ENCODE results near the gene NAA60.

NAA60 gene

DNA sequence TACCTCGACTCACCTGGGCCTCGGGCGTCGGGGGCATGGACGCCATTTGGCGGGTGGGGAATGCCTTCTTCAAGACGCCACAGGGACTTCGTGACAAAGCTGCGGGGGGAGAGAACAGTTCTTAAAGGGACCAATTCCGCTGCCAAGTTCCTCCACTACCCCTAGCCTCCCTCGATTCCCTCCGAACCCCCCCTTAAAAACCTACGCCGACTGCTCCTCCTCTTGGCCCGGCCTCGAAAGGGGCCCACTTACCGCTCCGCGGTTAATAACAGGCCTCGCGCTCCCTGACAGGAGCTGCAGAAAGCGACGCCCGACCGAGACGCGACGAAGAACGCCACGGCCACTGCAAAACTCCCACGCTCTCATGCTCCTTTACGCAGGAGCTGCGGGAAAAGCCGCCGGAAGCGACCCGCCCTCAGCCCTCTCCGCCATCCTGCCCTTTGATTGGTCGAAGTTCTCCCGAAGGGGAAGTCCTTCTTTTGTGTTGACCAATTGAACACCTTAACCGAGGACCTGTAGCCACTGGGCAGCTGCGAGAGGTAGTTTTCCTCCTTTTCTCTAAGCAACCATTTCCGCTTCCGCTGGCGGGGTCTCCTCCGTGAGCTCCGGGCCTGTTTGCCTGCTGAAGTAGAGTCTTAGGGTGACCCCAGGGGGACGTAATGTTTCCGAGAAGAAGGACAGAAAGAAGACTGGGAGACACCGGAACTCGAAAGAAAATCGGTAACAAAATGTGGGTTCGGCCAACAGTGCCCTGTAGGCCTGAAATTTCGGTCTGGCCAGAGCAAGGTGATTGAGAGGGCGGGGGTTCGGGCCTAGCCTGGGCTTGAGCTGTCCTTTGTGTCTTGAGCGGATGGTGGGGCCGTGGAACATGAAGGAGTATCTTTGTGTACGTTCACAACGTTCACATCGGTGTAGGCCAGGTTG, at the start of gene NAA60, which contains the start of gene ZNF597:
Gene NAA60 (plus strand): TSS at position 573 of the 924 bp plus-strand sequence. CDS start 32,548 bp downstream, outside the sequence.
Gene ZNF597 (minus strand): TSS at position 397 of the 924 bp plus-strand sequence. CDS start 351 bp downstream, at position 46.
- peak; percentile 85 for DNase-seq (ENCODE audit: low spot score)

DNA sequence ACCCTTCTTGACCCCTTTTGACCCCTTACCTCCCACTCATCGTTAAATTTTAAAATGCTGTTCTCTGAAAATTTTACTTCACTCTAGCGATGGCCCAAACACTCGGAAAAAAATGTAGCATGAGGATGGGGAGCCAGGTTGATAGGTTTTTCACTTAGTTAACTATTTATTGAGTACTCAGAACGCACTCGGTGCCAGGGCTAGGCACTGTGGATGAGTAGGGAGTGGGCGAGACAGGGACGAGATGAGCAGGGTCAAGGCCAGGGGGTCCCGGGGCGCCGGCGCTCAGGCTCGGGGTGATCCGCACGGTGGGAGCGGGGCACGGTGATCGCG, 43.1 kb upstream of the NAA60 start:
- no peak for DNase-seq (ENCODE audit: low spot score)

DNA sequence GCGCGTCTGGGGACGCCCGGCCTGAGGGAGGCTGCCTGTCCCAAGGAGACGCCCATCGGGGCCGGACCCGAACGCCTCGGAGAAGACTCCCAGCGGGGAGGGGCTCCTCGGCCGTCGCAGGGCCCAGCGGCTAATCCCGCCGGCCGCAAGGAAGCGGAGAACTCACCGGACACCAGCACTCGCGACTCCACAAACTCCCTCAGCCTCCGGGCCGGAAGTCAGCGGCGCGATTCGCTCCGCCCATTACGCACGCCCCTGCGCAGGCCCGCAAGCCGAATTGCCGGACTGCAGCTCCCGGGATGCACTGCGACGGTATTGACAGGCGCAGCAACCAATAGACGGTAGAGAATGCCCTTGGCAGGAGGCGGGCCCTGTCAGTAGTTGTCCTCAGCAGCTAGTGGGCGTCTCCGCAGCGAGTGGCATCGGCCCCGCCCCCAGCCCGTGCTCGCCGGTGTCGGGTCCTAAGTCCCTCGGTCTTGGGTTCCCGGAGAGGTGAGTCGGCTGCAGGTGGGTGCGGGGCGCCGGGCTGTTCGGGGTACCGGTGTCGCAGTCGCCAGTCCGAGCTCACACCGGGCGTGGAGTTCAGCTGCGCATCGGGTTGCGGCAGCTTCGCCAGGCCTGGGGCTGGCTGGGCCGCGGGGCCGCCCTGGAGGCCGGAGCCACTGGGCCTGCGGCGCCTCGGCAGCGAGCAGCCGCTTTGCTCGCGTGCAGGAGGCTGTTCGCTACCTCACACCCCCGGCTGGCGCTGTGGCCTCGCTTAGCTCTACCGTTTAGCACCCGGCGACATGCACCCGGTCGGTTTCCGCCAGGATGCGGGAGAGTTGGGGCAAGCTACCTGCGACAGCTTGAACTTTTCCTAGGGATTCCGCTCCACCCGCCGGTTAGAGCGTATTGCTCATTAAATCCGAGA, 42.4 kb upstream of the NAA60 start, which contains the start of the genes ZNF174 and ZSCAN32:
Gene ZNF174 (plus strand): TSS at position 437 of the 910 bp plus-strand sequence. CDS start 790 bp downstream, outside the sequence.
Gene ZSCAN32 (minus strand): TSS at position 226 of the 910 bp plus-strand sequence. CDS start 3,447 bp downstream, outside the sequence.
- peak; percentile 100 for DNase-seq (ENCODE audit: low spot score)

DNA sequence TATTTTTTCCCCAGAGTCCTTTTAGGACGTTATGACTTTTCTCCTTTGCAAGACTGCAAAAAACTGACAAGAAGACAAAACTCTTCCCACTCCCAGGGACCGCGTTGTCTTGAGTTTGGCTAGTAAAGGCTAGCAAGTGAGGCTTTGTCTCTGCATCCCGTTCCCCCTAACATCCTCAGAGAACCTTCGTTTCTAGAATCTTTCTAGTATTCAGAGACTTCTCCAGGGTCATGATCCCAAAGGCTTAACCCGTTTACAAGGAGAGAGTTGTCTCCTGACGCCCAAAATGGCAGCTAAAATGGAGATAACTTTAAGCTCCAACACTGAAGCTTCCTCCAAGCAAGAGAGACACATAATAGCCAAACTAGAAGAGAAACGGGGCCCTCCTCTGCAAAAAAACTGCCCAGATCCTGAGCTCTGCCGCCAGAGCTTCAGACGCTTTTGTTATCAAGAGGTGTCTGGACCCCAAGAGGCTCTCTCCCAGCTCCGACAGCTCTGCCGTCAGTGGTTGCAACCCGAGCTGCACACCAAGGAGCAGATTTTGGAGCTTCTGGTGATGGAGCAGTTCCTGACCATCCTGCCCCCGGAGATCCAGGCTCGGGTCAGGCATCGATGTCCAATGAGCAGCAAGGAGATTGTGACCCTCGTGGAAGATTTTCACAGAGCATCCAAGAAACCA, 41.6 kb upstream of the NAA60 start:
- peak; percentile 11 for DNase-seq (ENCODE audit: low spot score)

DNA sequence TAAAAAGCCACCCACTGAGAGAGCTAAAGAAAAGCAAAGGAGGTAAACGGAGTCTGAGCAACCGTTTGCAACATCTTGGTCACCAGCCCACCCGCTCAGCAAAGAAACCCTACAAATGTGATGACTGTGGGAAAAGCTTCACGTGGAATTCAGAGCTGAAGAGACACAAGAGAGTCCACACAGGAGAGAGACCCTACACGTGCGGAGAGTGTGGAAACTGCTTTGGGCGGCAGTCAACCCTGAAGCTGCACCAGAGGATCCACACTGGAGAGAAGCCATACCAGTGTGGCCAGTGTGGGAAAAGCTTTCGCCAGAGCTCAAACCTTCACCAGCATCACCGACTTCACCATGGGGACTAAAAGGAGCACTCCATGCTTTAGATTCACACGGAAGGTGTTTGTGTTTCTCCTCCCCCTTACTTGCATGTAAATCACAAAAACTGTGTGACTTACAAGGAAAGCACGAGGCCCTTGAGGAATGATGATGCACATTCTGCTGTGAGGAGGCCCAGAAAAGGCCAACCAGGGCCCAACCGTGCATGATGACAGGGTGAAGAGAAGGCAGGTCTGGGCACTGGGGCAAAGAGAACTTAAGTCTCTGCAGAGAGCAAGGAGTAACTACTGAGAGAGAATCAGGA, 34.8 kb upstream of the NAA60 start:
- DNase-seq (ENCODE audit: low spot score) = no peak

DNA sequence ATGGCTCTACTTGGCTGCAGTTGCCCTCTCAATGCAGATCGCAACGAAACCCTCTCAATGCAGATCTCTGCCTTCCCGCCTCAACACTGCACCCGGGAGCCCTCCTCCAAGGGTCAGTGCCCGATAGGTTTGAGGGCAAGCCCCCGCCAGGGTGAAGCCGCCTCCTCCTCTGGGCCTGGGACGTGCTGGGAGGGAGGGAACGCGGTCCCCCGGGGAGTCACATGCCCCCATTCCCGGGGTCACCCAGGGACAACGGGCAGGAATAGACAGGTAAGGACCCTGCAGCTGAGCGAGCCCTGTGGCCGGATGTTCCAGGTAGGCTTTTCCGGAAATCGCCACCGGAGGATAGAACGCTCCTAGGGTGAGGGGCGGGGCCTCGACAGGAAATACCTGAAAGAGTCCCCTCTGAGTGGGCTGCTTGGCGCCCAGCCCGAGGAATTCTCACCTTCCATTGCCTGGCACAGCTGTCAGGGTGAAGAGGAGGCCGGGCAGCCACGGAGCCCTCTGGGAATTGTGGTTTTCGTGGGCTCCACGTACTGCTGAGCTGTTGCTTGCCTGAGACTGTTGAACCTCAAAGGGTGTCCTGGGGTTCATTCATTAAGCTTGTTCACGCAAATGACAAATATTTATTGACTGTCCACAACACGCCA, 29.6 kb upstream of the NAA60 start:
- no peak for DNase-seq (ENCODE audit: low spot score)

DNA sequence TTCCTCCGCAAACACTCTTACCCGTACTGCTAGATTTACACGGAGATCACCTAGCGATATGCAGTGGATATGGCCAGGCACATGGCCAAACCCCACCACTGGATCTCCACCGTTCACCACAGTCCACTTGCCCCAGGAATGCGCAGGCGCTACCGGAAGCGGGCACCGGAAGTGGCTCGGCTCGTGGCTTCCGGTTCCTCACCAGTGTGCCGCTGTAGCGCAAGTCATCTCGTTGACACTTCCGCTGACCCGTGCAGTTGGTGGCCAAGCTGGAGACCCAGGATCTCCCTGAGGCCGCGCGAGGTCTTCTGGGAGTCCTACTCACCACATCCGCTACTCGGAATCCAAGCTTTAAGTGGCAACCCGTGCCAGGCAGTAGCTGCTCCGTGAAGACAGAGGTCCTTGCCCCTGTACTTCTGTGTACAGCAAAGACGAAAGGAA, 11.7 kb upstream of the NAA60 start:
- no peak for DNase-seq (ENCODE audit: low spot score)

DNA sequence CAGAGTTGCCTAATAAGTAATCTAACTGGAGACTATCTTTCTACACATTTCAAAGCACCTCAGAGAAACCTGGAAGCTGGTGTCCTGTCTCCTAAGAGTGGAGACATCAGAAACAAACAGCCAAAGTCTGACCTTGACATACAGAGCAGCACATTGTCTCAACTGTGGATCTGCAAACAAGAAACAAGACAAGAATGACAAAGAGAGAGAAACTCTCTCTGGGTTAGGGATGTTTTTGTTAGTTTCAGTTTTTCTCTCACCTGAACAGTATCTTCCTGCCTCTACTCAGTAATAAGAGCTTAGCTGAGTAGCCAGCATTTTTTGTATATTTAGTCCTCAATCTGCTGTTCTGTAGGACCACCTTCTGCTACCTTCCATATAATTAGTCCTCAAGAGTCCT, 9.1 kb upstream of the NAA60 start:
- no peak for DNase-seq (ENCODE audit: low spot score)

DNA sequence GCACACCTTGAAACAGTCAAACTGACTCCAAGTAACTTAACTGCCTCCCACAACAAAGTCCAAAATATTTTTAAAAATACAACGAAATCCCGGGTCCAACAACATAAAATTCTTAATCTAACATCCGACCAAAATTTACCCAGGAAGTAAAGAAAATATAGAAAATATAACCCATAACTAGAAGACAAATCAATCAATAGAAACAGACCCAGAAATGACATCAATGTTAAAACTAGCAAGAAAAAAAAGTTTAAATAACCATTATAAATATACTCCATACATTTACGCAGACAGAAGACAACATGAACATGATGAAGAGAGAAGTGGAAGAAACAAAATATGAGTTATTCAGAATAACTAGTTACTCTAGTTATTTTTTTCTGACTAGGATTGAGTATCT, 3.8 kb upstream of the NAA60 start:
- no peak for DNase-seq (ENCODE audit: low spot score)

DNA sequence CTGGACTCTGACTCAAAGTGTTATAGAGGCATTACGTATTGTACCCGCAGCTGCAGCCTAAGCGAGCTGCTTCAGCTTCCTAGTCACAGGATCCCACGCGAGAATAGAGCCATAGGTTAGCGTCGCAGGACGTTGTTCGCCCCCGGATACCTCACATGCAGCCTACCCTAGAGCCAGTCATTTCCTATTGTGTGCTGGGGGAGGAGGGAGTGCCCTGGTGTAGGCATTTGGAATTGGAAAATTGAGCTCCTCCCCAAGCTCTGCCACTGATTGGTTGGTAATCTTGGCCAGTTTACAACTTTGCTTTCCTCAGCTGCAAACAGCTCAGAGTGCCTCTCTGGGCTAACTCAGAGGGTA, 530 bp downstream of the NAA60 start:
- peak; percentile 53 for DNase-seq (ENCODE audit: low spot score)

DNA sequence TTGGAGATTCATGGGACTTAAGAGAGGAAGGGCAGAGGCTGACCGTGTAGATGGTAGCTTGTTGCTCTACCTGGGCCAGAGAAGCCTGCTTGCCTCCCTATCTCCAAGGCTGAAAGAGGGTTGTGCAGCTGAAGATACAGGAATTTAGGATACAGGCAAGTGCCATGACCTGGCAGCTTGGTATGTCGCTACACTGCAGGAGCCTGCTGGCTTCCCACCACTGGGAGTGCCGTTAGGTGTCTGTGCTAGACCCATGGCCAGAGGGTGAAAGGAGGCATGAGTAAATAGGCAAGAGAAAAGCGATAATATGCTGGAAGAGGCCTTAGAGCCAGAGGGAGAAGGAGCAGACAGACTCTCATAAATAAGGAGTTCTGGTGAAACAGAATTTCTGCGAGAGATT, 10.6 kb downstream of the NAA60 start:
- DNase-seq (ENCODE audit: low spot score) = no peak

DNA sequence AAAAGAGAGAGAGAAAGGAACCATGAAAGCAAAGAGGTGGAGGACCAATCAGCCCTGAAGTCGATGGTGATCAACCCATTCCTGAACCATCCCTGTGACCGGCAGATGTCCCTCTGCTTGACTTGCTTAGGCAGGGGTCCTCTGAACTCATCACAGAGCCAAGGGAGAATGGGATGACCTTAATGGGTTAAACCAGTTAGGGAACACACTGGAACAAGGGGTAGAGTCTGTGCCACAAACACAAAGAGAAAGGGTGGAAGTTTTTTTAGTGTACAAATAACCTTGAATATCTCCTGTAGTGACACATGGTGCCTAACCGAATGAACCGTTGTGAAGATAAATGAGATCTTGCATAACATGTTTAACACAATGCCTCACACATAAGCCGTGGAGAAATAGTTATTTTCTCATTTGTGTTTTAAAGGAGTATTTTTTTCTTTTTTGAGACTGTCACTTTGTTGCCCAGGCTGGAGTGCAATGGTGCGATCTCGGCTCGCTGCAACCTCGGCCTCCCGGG, 11.2 kb downstream of the NAA60 start:
- no peak for DNase-seq (ENCODE audit: low spot score)

DNA sequence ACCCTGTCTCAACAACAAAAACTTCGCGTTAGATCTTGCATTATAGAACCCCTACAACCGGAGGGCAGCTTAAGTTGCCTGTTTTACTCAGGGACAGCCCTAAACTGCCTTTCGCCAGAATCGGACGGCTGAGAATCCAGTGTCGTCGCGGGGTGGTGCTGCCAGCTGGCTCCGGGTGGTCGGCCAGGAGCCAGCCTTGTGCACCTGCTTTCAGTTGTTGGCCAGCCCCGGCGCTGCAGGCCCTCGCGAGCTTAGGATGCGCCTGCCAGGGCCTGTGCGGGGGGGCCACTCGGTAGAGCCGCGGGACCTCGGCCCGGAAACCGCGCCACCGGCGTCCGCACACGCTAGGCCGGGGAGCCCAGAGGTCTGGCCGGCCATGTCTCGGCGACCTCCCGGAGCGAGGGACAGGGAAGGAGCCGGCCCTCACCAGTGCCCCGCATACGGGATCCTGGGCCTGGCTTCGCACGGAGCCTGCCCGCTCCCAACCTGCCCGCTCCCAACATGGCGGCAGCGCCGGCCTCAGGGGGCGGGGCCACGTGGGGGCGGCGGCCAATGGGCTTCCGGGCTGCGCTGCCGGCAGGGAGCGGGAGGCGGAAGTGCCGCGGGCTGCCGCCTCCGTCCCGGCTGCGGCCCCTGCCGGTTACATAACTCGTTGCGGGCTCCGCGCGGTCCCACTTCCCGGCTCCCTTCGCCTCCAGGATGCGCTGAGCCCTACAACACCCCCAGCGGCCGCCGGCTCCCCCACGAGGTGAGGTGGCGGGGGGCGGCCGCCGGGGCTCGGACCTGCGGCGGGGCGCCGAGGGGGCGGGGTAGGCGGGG, 14.2 kb downstream of the NAA60 start:
- DNase-seq (ENCODE audit: low spot score) = peak; percentile 99

DNA sequence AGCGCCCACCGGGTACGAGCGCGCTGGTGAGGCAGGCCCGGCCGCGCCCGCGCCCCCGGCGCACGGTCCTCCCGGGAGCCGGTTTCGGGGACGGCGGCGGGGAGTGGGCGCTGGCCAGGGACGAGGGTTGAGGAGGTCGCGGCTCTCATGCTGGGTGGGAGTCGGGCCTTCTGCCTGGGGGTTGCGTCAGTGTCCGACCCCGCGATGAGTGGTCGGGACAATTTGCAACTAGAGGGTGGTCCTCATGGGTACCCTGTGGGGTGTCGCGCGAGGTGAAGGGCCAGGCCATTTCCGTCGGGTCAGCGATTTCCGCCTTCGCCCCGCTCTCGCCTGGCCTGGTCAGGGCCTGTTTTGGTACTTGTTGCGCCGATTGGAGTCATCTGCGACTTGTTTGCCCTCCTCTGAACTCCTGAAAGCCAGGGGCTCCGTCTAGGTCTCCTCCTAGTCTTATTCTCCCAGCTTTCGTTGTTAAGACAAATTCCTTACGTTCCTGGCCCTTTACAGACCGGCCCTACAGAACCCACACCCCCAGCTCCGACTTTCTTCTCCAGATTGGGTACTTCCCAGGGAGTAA, 14.9 kb downstream of the NAA60 start:
- DNase-seq (ENCODE audit: low spot score) = peak; percentile 72

DNA sequence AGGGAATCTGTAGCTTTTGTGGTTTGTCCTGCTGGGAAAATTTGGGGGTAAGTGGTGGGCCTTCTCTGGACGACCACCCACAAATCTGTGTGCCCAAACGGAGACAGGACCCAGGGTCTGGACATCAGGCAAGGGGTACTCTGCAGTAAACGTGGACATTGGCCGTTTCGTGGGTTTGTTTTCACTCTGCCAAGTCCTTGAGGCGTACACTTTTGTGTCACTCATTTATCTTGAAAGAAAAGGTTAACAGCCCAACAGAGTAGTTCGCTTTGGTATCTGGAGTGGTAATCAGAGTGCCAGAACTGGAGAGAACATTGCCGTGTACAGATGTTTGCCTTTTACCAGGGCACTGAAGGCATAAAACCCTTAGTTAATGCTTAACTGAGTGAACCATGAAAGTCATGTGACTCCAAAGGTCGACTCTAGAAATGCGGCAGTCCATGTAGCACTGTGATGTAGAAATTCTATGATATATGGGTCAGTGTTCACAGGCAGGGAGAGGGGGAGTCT, 15.4 kb downstream of the NAA60 start:
- DNase-seq (ENCODE audit: low spot score) = peak; percentile 31

DNA sequence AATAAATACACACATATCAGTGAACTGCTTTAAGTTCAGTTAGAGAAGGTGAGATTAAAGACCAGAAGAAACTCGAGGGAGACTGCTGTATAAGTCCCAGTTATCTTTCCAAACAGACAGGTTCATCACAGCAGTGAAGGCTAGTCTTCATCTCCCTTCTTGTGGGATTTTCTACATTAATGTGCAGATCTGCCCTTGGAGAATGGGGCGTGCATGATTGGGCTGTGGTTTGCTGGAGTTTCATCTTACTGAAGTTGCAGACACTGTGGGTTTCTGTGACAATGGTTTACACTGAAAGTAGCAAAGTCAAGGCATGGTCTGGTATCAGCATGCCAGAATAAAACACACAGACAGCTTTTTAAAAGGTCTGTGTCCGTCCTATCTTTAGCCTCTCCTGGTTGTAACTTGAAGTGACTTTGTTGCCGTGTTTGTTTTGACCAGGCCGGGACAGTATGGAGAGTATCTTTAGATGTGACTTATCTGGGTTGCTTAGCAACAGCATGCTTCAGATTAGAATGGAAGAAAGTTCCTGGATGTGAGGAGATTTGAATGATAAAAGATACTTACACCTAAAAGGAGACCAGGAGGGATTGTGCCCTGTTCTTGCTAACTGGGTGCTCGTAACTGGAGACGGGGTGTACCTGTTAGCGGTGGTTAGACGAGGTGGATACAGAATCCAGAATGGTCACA, 16.1 kb downstream of the NAA60 start:
- peak; percentile 48 for DNase-seq (ENCODE audit: low spot score)

DNA sequence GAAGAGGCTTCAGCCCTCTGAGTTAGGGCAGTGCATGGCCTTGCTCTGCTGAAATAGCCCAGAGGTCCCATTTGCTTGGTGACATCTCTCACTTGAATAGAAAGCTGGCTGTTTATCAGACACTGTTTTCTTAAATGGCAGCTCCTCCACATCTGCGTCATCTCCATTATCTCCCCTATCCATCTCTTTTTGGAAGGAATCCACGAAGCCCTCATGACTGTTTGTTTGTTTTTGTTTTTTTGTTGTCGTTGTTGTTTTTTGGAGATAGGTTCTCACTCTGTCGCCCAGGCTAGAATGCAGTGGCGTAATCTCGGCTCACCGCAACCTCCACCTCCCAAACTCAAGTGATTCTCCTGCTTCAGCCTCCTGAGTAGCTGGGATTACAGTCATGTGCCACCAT, 16.6 kb downstream of the NAA60 start:
- no peak for DNase-seq (ENCODE audit: low spot score)

DNA sequence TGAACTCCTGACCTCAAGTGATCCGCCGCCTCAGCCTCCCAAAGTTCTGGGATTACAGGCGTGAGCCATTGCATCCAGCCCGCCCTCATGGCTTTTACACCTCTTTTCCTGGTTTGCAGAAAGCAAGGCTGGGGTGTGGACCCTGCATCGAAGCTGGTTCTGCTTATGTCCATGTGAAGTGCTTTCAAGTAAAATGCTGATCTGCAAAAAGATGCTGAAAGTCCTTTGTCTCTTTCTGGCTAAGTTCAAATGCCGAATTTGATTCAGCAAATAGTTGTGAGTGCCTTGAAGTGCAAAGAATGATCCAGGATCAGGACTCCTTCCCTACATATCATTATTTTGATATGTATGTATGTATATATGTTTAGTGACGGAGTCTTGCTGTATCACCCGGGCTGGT, 17.1 kb downstream of the NAA60 start:
- no peak for DNase-seq (ENCODE audit: low spot score)

DNA sequence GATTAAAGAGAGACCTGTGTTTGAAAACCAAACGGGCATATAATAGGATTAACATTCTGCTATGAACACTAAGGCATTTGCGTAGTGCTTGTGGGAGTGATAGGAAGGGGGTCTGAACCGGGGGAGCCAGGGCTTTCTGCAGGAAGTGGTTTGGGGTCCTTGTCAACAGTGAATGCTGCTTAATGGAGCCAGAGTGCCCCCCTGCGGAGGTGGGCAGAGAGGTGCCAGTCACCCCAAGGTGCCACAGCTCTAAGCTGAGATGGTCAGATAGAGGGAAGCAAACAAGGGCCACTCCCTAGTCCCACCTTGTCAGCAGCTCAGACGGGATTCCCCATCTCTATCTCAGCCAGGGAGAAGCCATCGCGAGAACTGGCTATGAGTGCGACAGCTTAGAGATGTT, 17.7 kb downstream of the NAA60 start:
- no peak for DNase-seq (ENCODE audit: low spot score)
